CD4-positive, alpha-beta T cell (primary cell): ENCODE results near the gene ICAM2. TPM values are rescaled to one million over a fixed set of nuclear protein-coding genes. Genes with fewer than 3 reads are reported as not detected.

Source experiments
- ATAC-seq: fragments of 200-7000 bp; cut with Tn5 transposase; one replicate; pipeline ENCODE4 v1.10.0; 2022; ENCODE audit warnings: mild to moderate bottlenecking; ENCODE audit not compliant: poor library complexity
- CTCF ChIA-PET: fragments of 350-600 bp; sonication (Branson Sonifier 250); formaldehyde crosslinking; loops from one replicate; lab custom pipeline; 2021; ENCODE audit warnings: antibody characterized with exemption, inconsistent platforms; lab: Charles Lee
- POLR2A ChIA-PET: fragments of 350-600 bp; sonication (Branson Sonifier 250); formaldehyde crosslinking; loops from one replicate; lab custom pipeline; 2021; ENCODE audit warnings: antibody characterized with exemption, inconsistent platforms; lab: Charles Lee
- DNase-seq, 14 experiments: peaks; one replicate each; pipeline ENCODE4 v3.0.0-alpha.2; 2013 to 2020; ENCODE audit warnings: mixed read lengths in 2 of 14
- H3K27ac ChIP-seq, 2 donors: one replicate each; pipeline versions ENCODE4 v1.5.1 to v1.7.0; 2013; ENCODE audit warnings: low read length in 2 of 2, low read depth in 1 of 2, mild to moderate bottlenecking in 1 of 2
- H3K27me3 ChIP-seq, 2 experiments: 1 replicate in 1 of 2; 2 replicates in 1 of 2; pipeline versions ENCODE4 v1.6.1 to v1.7.0; 2013; ENCODE audit warnings: low read length in 2 of 2, control low read depth in 1 of 2, mild to moderate bottlenecking in 1 of 2, moderate library complexity in 1 of 2; ENCODE audit not compliant: insufficient read depth in 2 of 2, control insufficient read depth in 1 of 2
- H3K36me3 ChIP-seq: one replicate; pipeline ENCODE4 v1.6.1; 2013; ENCODE audit warnings: low read length, control low read depth; ENCODE audit not compliant: insufficient read depth
- H3K4me1 ChIP-seq: one replicate; pipeline ENCODE4 v1.6.1; 2013; ENCODE audit warnings: low read length, control low read depth; ENCODE audit not compliant: insufficient read depth
- H3K4me3 ChIP-seq: one replicate; pipeline ENCODE4 v1.5.1; 2013; ENCODE audit warnings: mild to moderate bottlenecking, low read length, moderate library complexity
- H3K9me3 ChIP-seq, 2 experiments: 1 replicate in 1 of 2; 2 replicates in 1 of 2; pipeline versions ENCODE4 v1.6.1 to v1.7.0; 2013; ENCODE audit warnings: low read length in 2 of 2, mild to moderate bottlenecking in 2 of 2, control low read depth in 1 of 2, moderate library complexity in 1 of 2; ENCODE audit not compliant: control insufficient read depth in 1 of 2, insufficient read depth in 1 of 2
- H3K27ac Mint-ChIP-seq: one replicate; pipeline ENCODE4 v1.8.0; 2020; ENCODE audit warnings: mixed read lengths
- H3K27me3 Mint-ChIP-seq: one replicate; pipeline ENCODE4 v1.8.0; 2021; ENCODE audit warnings: mixed read lengths
- H3K36me3 Mint-ChIP-seq: one replicate; pipeline ENCODE4 v1.8.0; 2021; ENCODE audit warnings: low read depth, mixed read lengths
- H3K4me1 Mint-ChIP-seq: one replicate; pipeline ENCODE4 v1.8.0; 2021; ENCODE audit warnings: low read depth, mixed read lengths
- H3K4me3 Mint-ChIP-seq: one replicate; pipeline ENCODE4 v1.8.0; 2020; ENCODE audit warnings: mild to moderate bottlenecking, mixed read lengths
- H3K9me3 Mint-ChIP-seq: one replicate; pipeline ENCODE4 v1.8.0; 2020; ENCODE audit warnings: mixed read lengths
- CTCF ChIP-seq: fragments of 200-600 bp; IDR thresholded peaks from one replicate; pipeline ENCODE4 v1.8.0; 2022; ENCODE audit warnings: antibody characterized with exemption, mild to moderate bottlenecking
- intact Hi-C, 2 experiments: fragments of 100-400 bp; cut with DNase I in 1 of 2; cut with micrococcal nuclease in 1 of 2; formaldehyde crosslinking; loops; one replicate each; pipeline versions ENCODE4 v1.15.1 to v1.9.0; 2023 to 2025; cut with DNase I, micrococcal nuclease
- total RNA-seq, 174 experiments: library from RNA in 2 of 174; stranded (reverse) in 2 of 174; gene quantifications; one replicate each; pipeline ENCODE4 v1.2.3 and lab custom pipeline; 2021 to 2026

The ICAM2 gene
- total RNA-seq, 2 experiments from 2014 or later, result 50.6 to 54.7 TPM

- H3K27me3 ChIP-seq, result no peaks in the 10 kb centered on the region
- Mint-ChIP-seq H3K27me3 (no peaks in the 10 kb centered on the region), H3K9me3 (no peaks in the 10 kb centered on the region), H3K4me3 (no peak overlapping the region), H3K27ac (no peak overlapping the region), H3K36me3 (peaks cover 36% of the 10 kb centered on the region), H3K4me1 (peaks cover 11% of the 10 kb centered on the region)
- intact Hi-C loops, result no loop called here
- TF ChIP-seq CTCF, result no peak
- ChIA-PET CTCF (interaction anchor here (2.2 kb wide), 1 partner anchor 13 kb away, joined by 8 read pairs; no protein-coding TSS in a partner anchor), POLR2A (interaction anchor here (1.3 kb wide), 2 partner anchors 12 to 18 kb away, joined by 4 to 8 read pairs; partner anchors contain the start of gene ICAM2)
- ATAC-seq (no peak), DNase-seq (no peak)
- H3K27ac ChIP-seq, result no peak overlapping the region
- H3K36me3 ChIP-seq, result peaks cover 62% of the 10 kb centered on the region
- no peaks in the 10 kb centered on the region for H3K9me3 ChIP-seq
- no peak overlapping the region for H3K4me3 ChIP-seq
- peaks cover 19% of the 10 kb centered on the region for H3K4me1 ChIP-seq
Measured at GRCh38 chr17:64039106-64039400, 18.6 kb upstream of the ICAM2 start.

GRCh38 chr17:64038331-64039105 is 18.1 kb upstream of the ICAM2 start:
- ATAC-seq, result no peak

GRCh38 chr17:64037802-64038201 is 17.4 kb upstream of the ICAM2 start:
- CTCF ChIA-PET, result interaction anchor here (0.8 to 2.2 kb wide), 2 partner anchors 9 to 12 kb away, joined by 4 to 8 read pairs; no protein-coding TSS in a partner anchor
- Histone ChIP-seq H3K4me3 (no peak overlapping the region), H3K9me3 (no peaks in the 10 kb centered on the region), H3K4me1 (peaks cover 10% of the 10 kb centered on the region), H3K27ac (no peak overlapping the region), H3K27me3 (no peaks in the 10 kb centered on the region), H3K36me3 (peaks cover 49% of the 10 kb centered on the region)
- Mint-ChIP-seq H3K4me3 (no peak overlapping the region), H3K9me3 (no peaks in the 10 kb centered on the region), H3K4me1 (peaks cover 11% of the 10 kb centered on the region), H3K36me3 (peaks cover 24% of the 10 kb centered on the region), H3K27ac (no peak overlapping the region), H3K27me3 (no peaks in the 10 kb centered on the region)
- intact Hi-C loops, result no loop called here
- DNase-seq (no peak), ATAC-seq (no peak)
- TF ChIP-seq CTCF, result no peak
- POLR2A ChIA-PET, result interaction anchor here (1.0 to 1.3 kb wide), 3 partner anchors 13 to 108 kb away, joined by 3 to 8 read pairs (median 4); partner anchors contain the start of gene ICAM2

More at GRCh38 chr17:64038331-64039105, 18.1 kb upstream of the ICAM2 start:
- H3K4me1 Mint-ChIP-seq, result peaks cover 11% of the 10 kb centered on the region
- CTCF ChIA-PET, result interaction anchor here (2.2 kb wide), 1 partner anchor 13 kb away, joined by 8 read pairs; no protein-coding TSS in a partner anchor
- no peak overlapping the region for H3K4me3 Mint-ChIP-seq
- no peak for DNase-seq
- H3K27me3 Mint-ChIP-seq, result no peaks in the 10 kb centered on the region
- no peaks in the 10 kb centered on the region for H3K9me3 ChIP-seq
- no peak overlapping the region for H3K27ac Mint-ChIP-seq
- peaks cover 31% of the 10 kb centered on the region for H3K36me3 Mint-ChIP-seq
- no peaks in the 10 kb centered on the region for H3K9me3 Mint-ChIP-seq
- no peak for TF ChIP-seq CTCF
- no peak overlapping the region for H3K27ac ChIP-seq
- intact Hi-C loops, result no loop called here
- POLR2A ChIA-PET, result interaction anchor here (1.0 to 1.3 kb wide), 3 partner anchors 13 to 107 kb away, joined by 3 to 8 read pairs (median 4); partner anchors contain the start of gene ICAM2
- peaks cover 56% of the 10 kb centered on the region for H3K36me3 ChIP-seq
- no peak overlapping the region for H3K4me3 ChIP-seq
- H3K4me1 ChIP-seq, result peaks cover 15% of the 10 kb centered on the region
- H3K27me3 ChIP-seq, result no peaks in the 10 kb centered on the region
